HG02885 (cell line): ENCODE measurements around the gene YWHAH.

Experiments
- ATAC-seq: cut with Tn5 transposase; IDR thresholded peaks from one replicate; pipeline ENCODE4 v1.9.1; 2021; ENCODE audit warnings: mild to moderate bottlenecking; ENCODE audit not compliant: unreplicated experiment, poor library complexity

The YWHAH gene

DNA sequence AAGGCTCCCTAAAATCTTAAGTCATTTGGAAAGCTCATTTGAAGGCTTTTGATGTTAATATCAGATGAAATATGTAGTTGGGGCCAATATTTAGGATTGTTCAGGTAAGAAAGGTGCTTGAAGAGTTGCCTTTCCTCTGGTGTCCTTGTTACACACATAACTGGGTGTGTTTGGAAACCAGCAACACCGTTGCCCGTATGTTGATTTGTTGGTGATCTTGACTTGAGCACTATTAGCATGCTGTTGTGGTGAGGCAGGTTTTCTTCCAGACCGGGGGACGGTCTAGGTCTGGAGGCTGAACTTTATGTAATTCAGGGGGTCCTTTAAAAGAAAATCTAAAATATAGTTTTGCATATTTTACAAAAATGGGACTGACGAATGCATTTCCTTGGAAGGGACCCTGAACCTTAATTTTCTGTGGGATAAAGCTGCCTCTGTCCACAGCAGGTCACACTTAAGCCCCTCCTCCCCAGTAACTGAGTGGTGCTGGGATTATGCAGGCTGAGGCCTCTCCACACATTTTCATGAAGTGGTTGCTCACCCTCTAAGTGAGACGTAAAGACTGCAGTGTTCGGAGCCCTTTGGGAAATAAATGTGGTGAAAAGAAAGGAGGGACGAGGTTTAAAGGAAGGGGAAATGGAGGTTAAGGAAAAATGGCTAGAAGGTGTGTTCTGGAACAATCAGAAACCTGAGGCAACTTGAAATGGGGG, 1.8 kb downstream of the YWHAH start:
- no peak for ATAC-seq

- ATAC-seq: no peak
These were observed 3.0 kb downstream of the YWHAH start for GRCh38 chr22:31947296-31947695.

GRCh38 chr22:31948002-31948401, 3.7 kb downstream of the YWHAH start:
- no peak for ATAC-seq

DNA sequence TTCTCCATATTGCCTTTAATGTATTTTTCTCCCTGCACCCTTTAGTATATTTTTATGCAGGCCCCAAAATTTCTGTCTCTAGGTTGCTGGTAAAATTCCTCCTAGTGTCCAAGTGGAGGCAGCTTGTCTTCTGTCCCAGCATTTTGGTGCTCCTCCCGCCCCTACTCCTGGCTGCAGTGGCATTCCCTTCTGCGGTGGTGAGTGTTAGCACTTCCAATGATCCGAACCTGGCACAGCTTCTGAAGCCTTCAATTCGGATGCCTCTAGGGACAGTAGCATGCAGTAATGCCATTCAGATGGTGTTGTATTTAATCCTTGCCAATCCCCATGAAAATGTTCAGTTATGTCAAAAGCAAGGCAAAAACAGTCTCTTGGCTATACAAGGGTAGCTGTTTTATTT, 5.9 kb downstream of the YWHAH start:
- ATAC-seq: no peak

DNA sequence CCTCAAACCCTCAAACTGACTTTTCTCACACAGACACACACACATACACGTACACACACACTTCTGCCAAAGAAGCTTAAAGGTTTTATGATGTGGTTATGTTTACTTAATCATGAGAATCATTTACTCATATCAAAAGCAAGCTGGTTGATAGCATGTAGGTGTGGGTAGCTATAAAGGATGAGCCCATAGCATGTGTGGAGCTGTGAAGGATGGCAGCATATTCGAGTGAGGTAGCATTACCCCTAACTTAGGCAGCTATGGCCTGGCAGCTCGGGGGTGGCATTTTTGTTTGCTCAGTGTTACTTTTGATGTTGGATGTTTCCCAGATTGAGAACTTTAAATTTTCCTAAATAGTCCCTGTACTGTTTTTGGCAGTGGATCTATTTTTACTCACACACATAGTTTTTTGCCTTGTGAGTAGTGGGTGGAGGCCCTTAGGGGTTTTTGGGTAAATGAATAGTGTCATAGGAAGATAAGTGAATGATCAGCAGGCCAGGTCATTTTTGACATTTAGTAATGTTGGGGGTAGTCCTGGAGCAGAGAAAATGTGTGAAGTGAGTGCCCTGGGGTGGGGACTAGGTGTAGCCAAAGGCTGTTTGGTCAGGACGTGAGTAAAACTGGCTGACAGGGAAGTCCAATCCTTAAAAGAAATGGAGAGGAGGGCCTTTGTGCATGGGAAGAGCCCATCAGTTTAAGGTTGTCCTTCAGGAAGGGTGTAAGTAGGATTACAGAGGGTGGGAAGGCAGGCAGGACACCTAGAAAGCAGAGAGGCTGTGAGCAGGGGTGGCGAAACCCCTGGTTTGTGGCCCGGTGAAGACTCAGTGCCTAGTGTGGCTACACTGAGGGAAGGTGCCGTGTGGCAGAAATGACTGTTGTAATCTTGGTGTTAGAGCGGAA, 7.1 kb downstream of the YWHAH start:
- ATAC-seq: no peak

- no peak for ATAC-seq
These were observed 7.7 kb downstream of the YWHAH start for GRCh38 chr22:31952094-31952401.

GRCh38 chr22:31952472-31952871, 8.1 kb downstream of the YWHAH start:
- ATAC-seq: no peak

DNA sequence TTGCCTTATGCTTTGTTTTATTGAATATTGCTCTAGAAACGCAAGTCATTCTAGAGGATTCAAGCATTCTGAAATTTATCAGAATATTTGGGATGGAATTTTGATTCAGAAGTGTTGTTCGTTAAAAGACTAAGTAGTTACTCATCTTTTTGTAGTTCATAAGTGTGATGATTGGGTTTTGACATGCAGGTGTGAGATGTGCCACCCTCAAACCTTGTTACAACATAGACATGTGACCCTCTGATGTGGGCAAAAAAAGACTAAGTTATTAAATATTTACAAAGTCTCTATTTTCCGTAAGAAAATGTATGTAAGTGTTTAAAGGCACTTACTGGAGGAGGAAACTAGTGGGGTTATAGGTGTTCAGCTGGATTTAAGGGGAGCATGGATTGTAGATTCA, 8.9 kb downstream of the YWHAH start:
- no peak for ATAC-seq

DNA sequence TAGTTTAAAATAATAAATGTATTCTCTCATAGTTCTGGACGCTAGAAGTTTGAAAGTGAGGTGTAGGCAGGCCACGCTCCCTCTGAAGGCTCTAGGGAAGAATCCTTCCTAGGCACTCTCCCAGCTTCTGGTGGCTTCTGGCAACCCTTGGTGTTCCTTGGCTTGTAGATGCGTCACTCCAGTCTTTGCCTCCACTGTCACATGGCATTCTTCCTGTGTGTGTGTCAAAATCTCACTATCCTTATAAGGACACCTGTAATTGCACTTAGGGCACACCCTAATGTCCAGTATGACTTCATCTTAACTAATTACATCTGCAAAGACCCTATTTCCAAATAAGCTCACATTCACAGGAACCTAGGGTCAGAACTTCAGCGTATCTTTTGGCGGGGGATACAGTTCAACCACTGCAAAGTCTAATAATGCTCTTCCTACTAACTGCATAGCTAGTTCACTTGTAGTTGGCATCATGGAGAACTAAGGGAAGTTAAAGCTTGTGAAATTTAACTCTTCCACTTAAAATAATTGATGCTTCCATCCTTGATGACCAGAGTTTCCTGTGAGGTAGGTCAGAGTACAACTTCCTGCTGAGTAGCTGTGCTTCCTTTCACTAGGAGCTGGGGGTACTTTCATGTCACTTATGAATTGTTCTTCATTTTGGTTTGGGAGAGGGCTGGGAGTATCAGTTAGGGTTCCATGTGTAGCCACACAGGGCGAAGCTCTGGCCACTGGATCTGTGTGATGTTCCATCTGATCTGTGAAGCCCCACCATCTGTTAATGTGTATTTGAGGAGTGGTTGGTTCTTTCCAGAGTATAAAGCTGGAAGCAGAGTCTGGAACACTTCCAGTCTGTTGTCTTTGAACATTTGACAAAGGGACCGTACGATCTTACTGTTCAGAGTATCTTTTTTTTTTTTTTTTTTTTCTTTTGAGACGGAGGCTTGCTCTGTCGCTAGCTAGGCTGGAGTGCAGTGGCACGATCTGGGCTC, 10.5 kb downstream of the YWHAH start:
- no peak for ATAC-seq

- no peak for ATAC-seq
These were observed 12.0 kb downstream of the YWHAH start for GRCh38 chr22:31956360-31956759.

DNA sequence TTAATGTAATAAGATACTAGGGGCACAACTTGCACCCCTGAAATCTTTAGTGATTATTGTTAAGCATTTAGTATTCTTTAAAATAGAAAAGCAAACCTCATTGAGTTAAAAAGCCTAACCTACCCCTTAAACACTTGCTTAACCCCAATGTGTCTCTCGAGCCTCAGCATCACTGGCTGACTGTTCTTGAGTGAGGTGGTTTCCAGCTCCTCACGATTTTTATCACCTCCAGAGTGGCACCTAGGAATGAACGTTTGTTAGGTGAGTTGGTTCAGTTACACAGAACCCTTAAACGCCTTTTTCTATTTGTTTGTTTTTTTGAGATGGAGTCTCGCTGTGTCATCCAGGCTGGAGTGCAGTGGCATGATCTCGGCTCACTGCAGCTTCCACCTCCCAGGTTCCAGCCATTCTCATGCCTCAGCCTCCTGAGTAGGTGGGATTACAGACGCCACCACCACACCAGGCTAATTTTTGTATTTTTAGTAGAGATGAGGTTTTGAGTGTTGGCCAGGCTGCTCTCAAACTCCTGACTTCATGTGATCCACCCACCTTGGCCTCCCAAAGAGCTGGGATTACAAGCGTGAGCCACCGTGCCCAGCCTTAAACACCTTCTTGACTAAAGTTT, 13.7 kb downstream of the YWHAH start:
- ATAC-seq: no peak

DNA sequence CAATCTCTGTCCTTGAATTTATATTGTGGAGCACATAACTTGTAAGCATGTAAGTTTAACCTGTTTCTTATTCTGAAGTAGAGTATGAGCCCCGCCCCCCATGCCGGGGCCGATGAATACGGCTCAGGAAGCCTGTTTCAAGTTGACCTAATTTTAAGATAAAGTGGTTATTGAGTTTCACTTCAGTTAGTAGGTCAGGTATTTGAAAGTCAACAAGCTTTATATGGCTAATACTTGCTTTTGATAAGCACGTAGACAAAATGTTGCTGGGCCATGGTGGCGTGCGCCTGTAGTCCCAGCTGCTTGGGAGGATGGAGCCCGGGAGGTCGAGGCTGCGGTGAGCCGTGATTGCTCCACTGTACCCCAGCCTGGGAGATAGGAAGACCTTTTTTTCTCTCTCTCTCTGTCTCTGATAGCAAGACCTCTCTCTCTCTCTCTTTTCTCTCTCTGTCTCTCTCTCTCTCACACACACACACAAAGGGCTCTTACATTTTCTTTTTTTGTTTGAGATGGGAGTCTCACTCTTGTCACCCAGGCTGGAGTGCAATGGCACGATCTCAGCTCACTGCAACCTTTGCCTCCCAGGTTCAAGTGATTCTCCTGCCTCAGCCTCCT, 14.4 kb downstream of the YWHAH start:
- no peak for ATAC-seq

GRCh38 chr22:31960767-31961166, 16.4 kb downstream of the YWHAH start:
- no peak for ATAC-seq

DNA sequence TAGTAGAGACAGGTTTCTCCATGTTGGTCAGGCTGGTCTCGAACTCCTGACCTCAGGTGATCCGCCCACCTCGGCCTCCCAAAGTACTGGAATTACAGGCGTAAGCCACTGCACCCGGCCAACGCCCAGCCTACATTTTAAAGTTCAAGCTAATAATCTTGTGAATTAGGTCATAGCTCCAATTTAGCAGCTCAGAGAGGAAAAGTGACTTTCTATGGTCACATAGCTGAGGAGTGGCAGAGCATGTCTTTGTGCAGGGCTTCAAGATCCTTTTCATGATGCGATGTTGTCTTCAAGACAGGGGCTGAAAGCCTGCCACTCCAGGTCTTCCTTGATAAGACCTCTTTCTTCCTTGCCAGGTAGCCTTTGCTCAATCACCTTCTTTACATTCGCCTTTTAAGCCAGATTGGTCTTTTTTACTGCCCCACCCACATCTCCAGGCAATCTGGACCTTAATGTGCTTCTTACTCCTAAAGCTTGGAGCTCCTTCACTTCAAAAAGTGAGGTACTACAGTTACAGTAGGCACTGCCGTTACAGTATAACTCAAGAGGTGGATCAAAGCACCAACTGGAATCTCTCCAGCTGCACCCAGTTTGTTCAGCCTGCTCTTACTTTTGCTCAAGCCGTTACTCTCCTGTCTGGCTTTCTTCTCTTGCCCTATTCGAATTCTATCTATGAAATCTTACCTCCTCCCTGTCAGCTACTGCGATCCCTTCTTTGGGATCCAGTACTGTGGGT, 18.2 kb downstream of the YWHAH start:
- ATAC-seq: no peak

DNA sequence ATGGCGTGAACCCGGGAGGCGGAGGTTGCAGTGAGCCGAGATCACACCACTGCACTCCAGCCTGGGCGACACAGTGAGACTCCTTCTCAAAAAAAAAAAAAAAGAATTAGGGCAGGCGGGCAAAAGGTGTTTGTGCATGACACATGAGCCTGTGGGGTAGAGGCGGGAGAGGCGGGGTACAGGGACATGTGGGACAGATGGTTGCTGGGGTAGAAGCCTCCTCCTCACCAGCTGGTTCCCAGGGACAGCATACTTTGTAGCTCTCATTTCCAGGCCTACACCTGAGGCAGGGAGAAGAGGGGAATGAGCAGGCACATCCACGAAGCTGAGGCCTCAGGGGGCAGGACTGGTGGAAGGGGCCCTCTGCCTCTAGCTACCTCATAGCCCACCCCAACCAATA, 23.7 kb downstream of the YWHAH start:
- no peak for ATAC-seq

- ATAC-seq: peak; percentile 50
These were observed 25.6 kb downstream of the YWHAH start for GRCh38 chr22:31969789-31970489.

GRCh38 chr22:31970490-31971444, 26.4 kb downstream of the YWHAH start:
- ATAC-seq: peak; percentile 74
